ENCODE data around the gene SLC9A2.

SLC9A2 gene

DNA sequence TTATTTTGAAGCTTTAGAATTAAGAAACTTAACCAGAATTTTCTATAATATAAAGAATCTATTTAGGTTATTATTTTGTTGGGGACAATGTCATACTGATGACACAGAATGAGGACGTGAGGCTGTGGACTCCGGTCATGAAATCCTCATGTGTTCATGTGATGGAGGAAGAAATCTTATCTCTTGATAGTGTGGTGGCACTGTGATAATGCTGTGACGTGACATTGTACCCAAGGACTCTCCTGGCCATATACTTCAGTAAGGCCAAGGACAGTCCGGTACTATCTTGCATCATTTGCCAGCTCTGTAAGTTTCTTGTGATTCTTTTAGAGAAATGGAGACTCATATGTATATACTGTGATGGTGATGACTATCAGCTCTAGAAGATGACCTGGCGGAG, 59.1 kb downstream of the SLC9A2 start:
- no peak for DNase-seq (ENCODE audit: low spot score)
- Histone ChIP-seq H3K27ac (no peak overlapping the region), H3K4me3 (no peak overlapping the region)
- TF ChIP-seq, protein P1, sequence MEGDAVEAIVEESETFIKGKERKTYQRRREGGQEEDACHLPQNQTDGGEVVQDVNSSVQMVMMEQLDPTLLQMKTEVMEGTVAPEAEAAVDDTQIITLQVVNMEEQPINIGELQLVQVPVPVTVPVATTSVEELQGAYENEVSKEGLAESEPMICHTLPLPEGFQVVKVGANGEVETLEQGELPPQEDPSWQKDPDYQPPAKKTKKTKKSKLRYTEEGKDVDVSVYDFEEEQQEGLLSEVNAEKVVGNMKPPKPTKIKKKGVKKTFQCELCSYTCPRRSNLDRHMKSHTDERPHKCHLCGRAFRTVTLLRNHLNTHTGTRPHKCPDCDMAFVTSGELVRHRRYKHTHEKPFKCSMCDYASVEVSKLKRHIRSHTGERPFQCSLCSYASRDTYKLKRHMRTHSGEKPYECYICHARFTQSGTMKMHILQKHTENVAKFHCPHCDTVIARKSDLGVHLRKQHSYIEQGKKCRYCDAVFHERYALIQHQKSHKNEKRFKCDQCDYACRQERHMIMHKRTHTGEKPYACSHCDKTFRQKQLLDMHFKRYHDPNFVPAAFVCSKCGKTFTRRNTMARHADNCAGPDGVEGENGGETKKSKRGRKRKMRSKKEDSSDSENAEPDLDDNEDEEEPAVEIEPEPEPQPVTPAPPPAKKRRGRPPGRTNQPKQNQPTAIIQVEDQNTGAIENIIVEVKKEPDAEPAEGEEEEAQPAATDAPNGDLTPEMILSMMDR (IDR thresholded peaks at IDR 0.05): no peak

DNA sequence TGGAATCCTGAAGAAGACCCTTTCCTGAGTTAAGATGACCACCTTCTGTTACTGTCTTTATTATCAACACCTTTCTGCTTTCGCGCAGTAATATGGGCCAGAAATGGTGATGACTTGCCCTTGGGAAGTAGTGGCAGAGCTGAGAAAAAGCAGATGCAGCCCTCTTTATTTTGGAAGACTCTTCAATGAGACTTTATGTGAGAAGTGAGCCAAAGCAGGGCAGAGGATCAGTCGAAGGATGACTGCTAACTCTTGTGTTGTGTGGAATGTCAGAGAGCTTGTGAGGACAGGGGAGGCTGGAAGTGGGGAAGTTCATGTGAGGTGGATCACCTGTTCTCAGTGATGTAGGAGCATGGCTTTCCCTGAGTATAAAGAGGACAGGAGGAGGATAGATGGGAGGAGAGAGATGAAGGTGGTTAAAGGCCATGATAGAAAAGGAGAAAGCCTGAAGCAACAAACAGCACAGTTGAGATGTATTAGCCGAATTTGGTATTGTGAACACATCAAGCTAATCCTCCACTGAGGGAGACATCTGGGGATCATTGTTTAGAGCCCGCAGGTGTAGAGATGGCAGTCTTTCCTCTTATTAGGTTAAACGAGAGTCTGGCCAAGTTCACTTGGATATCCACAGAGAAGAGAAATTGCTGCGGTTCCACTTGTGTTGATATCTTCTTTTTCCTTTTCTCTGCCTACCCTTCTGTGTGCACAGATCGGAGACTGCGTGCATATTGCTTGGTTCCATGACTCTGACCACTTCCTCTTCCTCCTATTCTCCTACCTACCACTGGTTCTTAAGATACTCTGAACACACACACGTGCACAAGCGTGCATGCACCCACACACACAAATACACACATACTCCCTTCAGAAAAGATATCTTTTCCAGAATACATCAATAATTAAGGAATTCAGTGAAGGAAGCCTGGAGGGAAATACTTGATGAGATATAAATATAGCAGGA, 67.4 kb downstream of the SLC9A2 start:
- TF ChIP-seq, protein P1 (IDR thresholded peaks at IDR 0.05): no peak
- H3K27ac ChIP-seq: no peak overlapping the region
- H3K4me3 ChIP-seq: no peak overlapping the region
- no peak for DNase-seq (ENCODE audit: low spot score)

DNA sequence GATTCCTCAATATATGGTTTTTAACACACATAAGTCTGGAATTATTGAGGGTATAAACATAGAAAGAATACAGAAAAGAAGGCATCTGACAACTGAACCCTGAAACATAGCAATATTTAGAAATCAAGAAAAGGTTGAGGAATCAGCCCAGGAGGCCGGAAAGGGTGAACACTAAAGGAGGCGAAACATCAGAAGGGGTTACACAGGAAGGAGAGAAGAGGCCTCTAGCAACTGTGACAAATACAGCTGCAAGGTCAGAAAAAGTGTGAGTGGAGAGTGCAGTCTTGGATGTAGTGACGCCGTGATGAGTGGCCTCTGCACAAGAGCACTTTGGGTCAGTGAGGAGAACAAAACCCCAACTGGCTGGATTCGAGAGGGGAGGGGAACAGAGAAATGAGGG, 70.7 kb downstream of the SLC9A2 start:
- Histone ChIP-seq H3K27ac (no peak overlapping the region), H3K4me3 (no peak overlapping the region)
- DNase-seq (ENCODE audit: low spot score): no peak
- TF ChIP-seq, protein P1 (IDR thresholded peaks at IDR 0.05): no peak

DNA sequence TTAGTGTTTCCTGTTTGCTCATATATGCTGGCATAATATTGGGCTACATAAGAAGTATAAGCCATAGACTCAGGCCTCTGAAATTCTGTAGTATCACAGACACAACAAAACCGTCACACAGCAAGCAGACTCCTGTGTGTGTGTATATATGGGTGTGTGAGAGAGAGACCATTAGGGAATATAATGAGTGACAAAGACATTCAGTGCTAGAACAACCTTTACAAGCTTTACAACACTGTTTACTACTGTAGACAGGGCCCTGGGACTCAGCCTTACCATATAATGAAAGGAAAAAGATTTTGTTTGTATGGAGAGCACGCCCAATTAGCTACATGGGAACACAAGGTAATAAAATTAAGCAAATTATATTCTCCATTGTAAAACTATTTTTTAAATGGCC, 77.1 kb downstream of the SLC9A2 start:
- Histone ChIP-seq H3K27ac (no peak overlapping the region), H3K4me3 (no peak overlapping the region)
- TF ChIP-seq, protein P1 (IDR thresholded peaks at IDR 0.05): no peak
- DNase-seq (ENCODE audit: low spot score): no peak

DNA sequence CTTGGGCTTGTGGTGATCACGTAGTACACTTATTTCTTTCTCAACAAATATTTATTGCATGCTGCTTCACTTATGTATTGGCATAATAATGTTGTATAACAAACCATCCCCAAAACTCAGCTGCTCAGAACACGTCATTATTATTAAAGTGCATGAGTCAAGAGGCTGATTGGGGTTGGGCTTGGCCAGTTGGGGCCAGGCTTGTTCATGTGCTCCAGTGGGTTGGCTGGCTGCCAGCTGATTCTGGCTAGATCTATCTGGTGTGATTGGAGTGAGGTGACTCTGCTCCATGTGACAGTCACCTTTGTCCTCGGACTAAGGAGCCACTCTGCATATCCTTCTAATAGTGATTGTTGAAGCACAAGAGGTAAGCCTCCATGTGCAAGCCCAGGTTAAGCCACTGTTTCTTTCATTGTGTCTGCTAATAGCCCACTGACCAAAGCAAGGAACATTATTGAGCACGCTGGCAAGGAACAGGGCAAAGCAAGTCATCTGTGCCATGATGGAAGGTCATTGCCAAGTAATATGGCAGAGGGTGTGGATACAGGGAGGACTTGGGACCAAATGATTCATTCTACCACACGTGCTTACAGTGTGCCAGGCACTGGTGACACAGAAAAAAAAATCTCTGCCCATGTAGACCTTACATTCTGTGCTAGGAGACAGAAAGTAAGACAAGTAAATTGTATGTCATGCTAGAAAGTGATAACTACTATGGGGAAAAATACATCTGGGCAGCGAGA, 79.2 kb downstream of the SLC9A2 start:
- H3K4me3 ChIP-seq: no peak overlapping the region
- no peak overlapping the region for H3K27ac ChIP-seq
- TF ChIP-seq, protein P1 (IDR thresholded peaks at IDR 0.05): no peak
- no peak for DNase-seq (ENCODE audit: low spot score)

DNA sequence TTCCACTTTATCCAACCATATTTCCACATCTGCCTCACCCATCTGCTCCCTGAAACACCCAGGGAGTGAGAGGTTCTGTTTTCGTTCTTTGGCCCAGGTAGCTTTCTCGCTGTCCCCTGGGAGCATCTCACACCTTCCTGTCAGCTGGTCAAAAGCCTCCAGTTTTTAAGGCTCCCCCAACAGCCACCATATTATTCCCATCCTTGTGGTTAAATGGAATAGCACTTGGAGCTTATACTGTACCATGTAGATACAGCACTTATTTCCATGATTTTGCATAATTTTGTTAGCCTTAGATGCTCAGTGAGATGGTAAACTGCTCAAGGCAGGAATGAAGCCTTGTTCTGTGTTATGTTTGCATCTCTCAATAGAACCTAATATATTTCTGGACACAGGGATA, 84.0 kb downstream of the SLC9A2 start:
- H3K27ac ChIP-seq: no peak overlapping the region
- DNase-seq (ENCODE audit: low spot score): no peak
- H3K4me3 ChIP-seq: no peak overlapping the region
- TF ChIP-seq, protein P1 (IDR thresholded peaks at IDR 0.05): no peak
